ENCODE measurements around the gene GPRC6A.
A peak's percentile ranks its signal among the peaks of the same experiment; 100 is the strongest.

The GPRC6A gene, protein sequence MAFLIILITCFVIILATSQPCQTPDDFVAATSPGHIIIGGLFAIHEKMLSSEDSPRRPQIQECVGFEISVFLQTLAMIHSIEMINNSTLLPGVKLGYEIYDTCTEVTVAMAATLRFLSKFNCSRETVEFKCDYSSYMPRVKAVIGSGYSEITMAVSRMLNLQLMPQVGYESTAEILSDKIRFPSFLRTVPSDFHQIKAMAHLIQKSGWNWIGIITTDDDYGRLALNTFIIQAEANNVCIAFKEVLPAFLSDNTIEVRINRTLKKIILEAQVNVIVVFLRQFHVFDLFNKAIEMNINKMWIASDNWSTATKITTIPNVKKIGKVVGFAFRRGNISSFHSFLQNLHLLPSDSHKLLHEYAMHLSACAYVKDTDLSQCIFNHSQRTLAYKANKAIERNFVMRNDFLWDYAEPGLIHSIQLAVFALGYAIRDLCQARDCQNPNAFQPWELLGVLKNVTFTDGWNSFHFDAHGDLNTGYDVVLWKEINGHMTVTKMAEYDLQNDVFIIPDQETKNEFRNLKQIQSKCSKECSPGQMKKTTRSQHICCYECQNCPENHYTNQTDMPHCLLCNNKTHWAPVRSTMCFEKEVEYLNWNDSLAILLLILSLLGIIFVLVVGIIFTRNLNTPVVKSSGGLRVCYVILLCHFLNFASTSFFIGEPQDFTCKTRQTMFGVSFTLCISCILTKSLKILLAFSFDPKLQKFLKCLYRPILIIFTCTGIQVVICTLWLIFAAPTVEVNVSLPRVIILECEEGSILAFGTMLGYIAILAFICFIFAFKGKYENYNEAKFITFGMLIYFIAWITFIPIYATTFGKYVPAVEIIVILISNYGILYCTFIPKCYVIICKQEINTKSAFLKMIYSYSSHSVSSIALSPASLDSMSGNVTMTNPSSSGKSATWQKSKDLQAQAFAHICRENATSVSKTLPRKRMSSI

DNA sequence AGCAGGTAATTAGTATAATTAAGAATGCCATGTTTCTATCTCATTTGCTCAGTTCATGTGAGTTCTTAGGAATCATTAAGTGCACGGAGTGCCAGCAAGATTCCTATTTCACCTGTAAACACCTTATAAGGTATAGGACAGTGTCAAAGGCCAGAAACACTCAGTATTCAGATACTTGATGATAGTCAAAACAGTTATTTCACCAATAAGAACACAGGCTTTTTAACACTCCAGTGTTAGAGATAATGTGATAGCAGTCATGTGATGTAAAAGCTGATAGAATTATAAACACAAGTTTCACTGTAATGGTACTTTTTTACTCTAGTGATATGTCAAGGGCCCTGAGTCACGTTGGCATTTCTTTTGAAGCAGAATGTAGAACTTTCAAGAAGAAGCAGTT is at the start of gene GPRC6A:
Gene GPRC6A (minus strand): TSS at position 101 of the 400 bp plus-strand sequence. CDS start 70 bp downstream, at position 31.
- Histone ChIP-seq H3K9ac (ENCODE audit: low read length) (no peak within 1 kb of the TSS), H3K36me3 (ENCODE audit: control insufficient read depth, low read depth, low read length) (no peaks in the 10 kb centered on the region), H3K9me3 (ENCODE audit: control insufficient read depth, low read depth, low read length) (no peaks in the 10 kb centered on the region), H3K4me3 (ENCODE audit: low read length) (peak within 1 kb of the TSS; percentile 24), H3K4me1 (ENCODE audit: control insufficient read depth, low read depth, low read length) (peaks cover 13% of the 10 kb centered on the region), H3K27ac (ENCODE audit: low read length) (peak within 1 kb of the TSS; percentile 47), H3K27me3 (ENCODE audit: control insufficient read depth, insufficient read depth, low read length) (no peaks in the 10 kb centered on the region)

DNA sequence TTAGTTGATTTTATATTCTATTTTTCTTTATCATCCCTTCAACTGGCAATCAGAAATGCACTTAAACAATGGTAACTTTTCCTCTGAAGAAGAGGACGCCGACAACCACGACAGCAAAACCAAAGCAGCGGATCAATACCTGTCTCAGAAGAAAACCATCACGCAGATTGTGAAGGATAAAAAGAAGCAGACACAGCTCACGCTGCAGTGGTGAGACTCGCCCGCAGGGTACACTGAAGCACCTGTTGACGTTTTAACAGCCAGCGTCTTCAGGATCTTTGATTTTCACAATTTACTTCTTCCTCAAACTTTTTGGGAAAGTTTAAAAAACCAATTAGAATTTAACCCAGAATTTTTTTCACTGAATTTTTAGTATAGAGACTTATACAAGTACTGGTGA is 48.9 kb upstream of the GPRC6A start:
- Histone ChIP-seq H3K9me3 (ENCODE audit: control insufficient read depth, low read depth, low read length) (peaks cover 4% of the 10 kb centered on the region), H3K4me3 (ENCODE audit: low read length) (peak overlapping the region; percentile 74), H3K27me3 (ENCODE audit: control insufficient read depth, insufficient read depth, low read length) (peaks cover 55% of the 10 kb centered on the region), H3K4me1 (ENCODE audit: control insufficient read depth, low read depth, low read length) (no peaks in the 10 kb centered on the region), H3K36me3 (ENCODE audit: control insufficient read depth, low read depth, low read length) (no peaks in the 10 kb centered on the region), H3K9ac (ENCODE audit: low read length) (no peak overlapping the region), H3K27ac (ENCODE audit: low read length) (no peak overlapping the region)

DNA sequence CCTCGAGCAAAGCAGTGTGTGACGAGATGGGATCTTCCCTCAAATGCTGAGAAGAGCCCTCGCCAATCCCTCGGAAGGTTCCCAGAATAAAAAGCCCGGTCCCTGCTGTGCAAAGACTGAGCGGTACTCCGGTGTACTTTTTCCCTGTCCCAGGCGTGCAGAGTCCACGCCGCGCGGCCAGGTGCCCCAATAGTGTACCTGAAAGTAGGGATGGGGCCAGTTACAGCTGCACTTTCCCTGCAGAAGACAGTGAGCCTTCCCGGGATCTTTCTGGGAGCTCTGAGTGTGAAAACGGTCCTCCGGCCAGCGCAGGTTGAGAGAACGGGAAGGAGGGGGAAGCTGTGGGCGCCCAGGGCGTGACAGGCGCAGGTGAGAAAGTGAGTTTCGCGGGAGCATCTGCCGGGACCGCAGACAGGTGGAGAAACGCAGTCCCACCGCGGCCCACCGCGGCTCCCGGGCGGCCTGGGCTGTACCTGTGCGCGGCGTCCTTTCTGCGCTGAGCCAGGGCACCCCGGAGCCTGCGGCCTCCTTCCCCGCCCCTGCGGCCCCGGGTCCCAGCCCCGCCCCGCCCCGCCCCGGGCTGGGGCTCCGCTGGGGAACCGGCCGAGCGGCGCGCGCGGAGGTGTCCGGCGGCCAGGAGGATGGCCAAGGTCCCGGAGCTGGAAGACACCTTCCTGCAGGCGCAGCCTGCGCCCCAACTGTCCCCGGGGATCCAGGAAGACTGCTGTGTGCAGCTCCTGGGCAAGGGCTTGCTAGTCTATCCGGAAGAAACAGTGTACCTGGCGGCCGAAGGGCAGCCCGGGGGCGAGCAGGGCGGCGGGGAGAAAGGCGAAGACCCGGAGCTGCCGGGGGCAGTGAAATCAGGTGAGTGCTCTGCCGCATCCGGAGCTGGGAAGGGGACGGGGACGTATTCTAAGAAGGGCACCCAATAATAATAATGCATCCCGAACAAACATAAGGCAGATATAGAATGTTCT is 48.0 kb upstream of the GPRC6A start, which contains the start of gene RFX6:
Gene RFX6 (plus strand): TSS at position 608 of the 977 bp plus-strand sequence. CDS start 34 bp downstream, at position 642.
- peaks cover 6% of the 10 kb centered on the region for H3K9me3 ChIP-seq (ENCODE audit: control insufficient read depth, low read depth, low read length)
- H3K27ac ChIP-seq (ENCODE audit: low read length), result no peak within 1 kb of the TSS
- no peaks in the 10 kb centered on the region for H3K4me1 ChIP-seq (ENCODE audit: control insufficient read depth, low read depth, low read length)
- no peaks in the 10 kb centered on the region for H3K36me3 ChIP-seq (ENCODE audit: control insufficient read depth, low read depth, low read length)
- H3K4me3 ChIP-seq (ENCODE audit: low read length), result peak within 1 kb of the TSS; percentile 74
- H3K27me3 ChIP-seq (ENCODE audit: control insufficient read depth, insufficient read depth, low read length), result peaks cover 55% of the 10 kb centered on the region
- no peak within 1 kb of the TSS for H3K9ac ChIP-seq (ENCODE audit: low read length)

DNA sequence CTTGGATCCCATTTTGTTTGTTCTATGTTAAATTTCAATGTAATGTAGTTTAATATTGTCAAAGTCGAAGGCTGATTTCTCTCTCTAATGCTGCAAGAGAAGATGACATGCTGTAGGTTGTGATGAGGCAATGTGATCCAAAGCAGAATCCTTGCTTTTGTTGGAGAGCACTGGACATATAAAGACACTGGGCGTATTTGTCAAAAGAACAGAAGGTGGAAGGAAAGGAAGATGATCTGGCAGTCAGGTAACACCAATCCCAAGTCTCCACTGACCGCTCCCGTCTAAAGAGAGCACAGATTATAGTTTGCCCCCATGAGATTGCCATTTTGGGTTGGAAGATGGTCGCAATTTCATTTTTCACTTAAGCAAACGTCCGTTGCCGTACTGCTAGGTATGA is 47.2 kb upstream of the GPRC6A start:
- H3K27me3 ChIP-seq (ENCODE audit: control insufficient read depth, insufficient read depth, low read length), result peaks cover 55% of the 10 kb centered on the region
- H3K9me3 ChIP-seq (ENCODE audit: control insufficient read depth, low read depth, low read length), result peaks cover 6% of the 10 kb centered on the region
- H3K36me3 ChIP-seq (ENCODE audit: control insufficient read depth, low read depth, low read length), result no peaks in the 10 kb centered on the region
- H3K9ac ChIP-seq (ENCODE audit: low read length), result no peak overlapping the region
- no peak overlapping the region for H3K27ac ChIP-seq (ENCODE audit: low read length)
- H3K4me1 ChIP-seq (ENCODE audit: control insufficient read depth, low read depth, low read length), result no peaks in the 10 kb centered on the region
- peak overlapping the region; percentile 74 for H3K4me3 ChIP-seq (ENCODE audit: low read length)

DNA sequence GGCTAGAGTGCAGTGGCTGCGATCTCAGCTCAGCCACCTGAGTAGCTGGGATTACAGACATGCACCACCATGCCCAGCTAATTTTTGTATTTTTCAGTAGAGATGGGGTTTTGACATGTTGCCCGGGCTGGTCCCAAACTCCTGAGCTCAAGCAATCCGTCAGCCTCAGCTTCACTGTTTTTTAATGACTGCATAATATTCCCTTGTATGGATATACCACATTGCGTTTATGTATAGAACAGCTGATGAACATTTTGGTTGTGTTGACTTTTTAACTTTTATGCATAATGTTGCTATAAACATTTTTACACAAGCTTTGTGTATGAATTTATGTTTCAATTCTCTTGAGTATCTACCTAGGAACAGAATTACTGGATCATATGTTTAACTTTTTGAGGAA is 43.9 kb upstream of the GPRC6A start:
- Histone ChIP-seq H3K9me3 (ENCODE audit: control insufficient read depth, low read depth, low read length) (peaks cover 6% of the 10 kb centered on the region), H3K9ac (ENCODE audit: low read length) (no peak overlapping the region), H3K4me3 (ENCODE audit: low read length) (no peak overlapping the region), H3K4me1 (ENCODE audit: control insufficient read depth, low read depth, low read length) (no peaks in the 10 kb centered on the region), H3K27ac (ENCODE audit: low read length) (no peak overlapping the region), H3K36me3 (ENCODE audit: control insufficient read depth, low read depth, low read length) (no peaks in the 10 kb centered on the region), H3K27me3 (ENCODE audit: control insufficient read depth, insufficient read depth, low read length) (peaks cover 40% of the 10 kb centered on the region)

DNA sequence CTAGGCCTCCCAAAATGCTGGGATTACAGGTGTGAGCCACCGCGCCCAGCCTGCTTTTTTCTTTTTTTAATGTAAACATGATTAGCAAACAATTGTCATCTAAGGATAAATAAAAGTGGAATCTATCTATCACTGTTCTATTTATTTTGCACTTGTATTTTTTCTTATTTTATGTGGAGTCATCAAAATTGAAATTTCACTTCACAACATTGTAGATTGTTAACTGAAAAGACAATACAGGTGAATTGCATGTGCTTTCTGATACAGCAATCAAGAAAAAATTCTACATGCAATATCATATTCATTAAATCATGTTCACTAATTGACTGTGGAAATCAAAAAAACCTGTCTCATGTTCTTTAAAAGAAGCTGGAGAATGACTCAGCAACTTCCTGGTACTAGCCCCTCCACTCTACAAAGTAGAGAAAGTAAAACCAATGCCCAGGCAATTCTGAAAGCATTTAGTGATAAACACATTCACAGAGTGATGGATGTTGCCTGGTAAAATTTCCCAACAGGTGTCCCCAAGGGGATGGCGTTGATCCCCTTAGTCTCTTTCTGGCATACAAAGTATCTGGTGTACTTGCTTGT is 37.5 kb upstream of the GPRC6A start:
- H3K27ac ChIP-seq (ENCODE audit: low read length), result no peak overlapping the region

DNA sequence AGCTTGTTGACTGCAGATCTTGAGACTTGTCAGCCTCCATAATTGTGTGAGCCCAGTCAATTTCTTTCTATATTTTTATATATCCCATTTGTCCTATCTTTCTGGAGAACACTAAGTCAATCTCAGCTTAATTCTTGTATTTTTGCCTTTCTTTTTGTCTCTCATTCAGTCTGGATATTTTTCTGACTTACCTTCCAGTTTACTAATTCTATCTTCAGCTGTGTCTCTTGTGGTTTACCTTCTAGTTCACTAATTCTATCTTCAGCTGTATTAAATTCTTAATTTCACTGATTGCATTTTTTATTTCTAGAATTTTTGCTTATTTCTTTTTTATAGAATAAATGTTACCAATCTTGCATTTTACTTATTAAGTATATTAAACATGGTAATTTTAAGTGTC is 30.4 kb upstream of the GPRC6A start:
- Histone ChIP-seq H3K4me3 (ENCODE audit: low read length) (no peak overlapping the region), H3K9ac (ENCODE audit: low read length) (no peak overlapping the region), H3K9me3 (ENCODE audit: control insufficient read depth, low read depth, low read length) (peaks cover 26% of the 10 kb centered on the region), H3K27me3 (ENCODE audit: control insufficient read depth, insufficient read depth, low read length) (no peaks in the 10 kb centered on the region), H3K27ac (ENCODE audit: low read length) (no peak overlapping the region), H3K36me3 (ENCODE audit: control insufficient read depth, low read depth, low read length) (no peaks in the 10 kb centered on the region), H3K4me1 (ENCODE audit: control insufficient read depth, low read depth, low read length) (no peaks in the 10 kb centered on the region)

More for the DNA sequence above, 37.5 kb upstream of the GPRC6A start:
- no peaks in the 10 kb centered on the region for H3K27me3 ChIP-seq (ENCODE audit: control insufficient read depth, insufficient read depth, low read length)
- no peaks in the 10 kb centered on the region for H3K36me3 ChIP-seq (ENCODE audit: control insufficient read depth, low read depth, low read length)
- H3K4me3 ChIP-seq (ENCODE audit: low read length), result no peak overlapping the region
- no peaks in the 10 kb centered on the region for H3K9me3 ChIP-seq (ENCODE audit: control insufficient read depth, low read depth, low read length)
- no peak overlapping the region for H3K9ac ChIP-seq (ENCODE audit: low read length)
- H3K4me1 ChIP-seq (ENCODE audit: control insufficient read depth, low read depth, low read length), result peaks cover 6% of the 10 kb centered on the region

DNA sequence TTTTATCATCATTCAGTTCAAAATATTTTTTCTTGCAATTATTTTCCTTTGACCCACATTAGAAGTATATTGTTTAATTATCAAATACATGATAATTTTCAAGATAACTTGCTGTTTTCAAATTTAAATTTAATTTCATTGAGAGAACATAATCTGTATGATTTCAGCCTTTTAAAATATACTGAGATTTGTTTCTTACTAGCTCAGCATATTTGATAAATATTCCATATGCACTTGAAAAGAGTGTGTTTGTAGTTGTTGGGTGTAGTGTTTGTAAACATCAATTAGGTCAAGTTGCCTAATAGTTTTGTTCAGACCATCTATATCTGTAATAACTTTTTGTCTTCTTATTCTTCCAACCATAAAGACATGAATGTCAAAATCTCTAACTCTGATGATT is 29.2 kb upstream of the GPRC6A start:
- Histone ChIP-seq H3K27me3 (ENCODE audit: control insufficient read depth, insufficient read depth, low read length) (no peaks in the 10 kb centered on the region), H3K4me1 (ENCODE audit: control insufficient read depth, low read depth, low read length) (no peaks in the 10 kb centered on the region), H3K36me3 (ENCODE audit: control insufficient read depth, low read depth, low read length) (no peaks in the 10 kb centered on the region), H3K9ac (ENCODE audit: low read length) (no peak overlapping the region), H3K4me3 (ENCODE audit: low read length) (no peak overlapping the region), H3K27ac (ENCODE audit: low read length) (no peak overlapping the region), H3K9me3 (ENCODE audit: control insufficient read depth, low read depth, low read length) (peaks cover 26% of the 10 kb centered on the region)

DNA sequence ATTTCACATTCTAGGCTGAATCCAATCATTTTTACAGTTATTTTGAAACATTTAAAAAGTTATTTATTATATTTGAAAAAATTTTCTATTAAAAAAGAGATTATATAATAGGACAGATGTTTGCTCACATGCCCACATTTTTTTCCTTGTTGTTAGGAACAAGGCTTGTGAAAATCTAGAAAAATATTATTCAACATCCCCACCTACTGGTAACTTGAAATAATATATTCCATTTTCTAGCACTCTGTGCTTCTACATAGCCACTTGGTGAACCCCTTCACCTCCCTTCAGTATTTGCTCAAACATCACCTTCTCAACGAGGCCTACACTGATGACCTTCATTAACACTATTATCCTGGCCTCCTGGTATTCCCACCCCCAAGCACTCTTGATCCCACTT is 18.3 kb upstream of the GPRC6A start:
- H3K4me1 ChIP-seq (ENCODE audit: control insufficient read depth, low read depth, low read length), result no peaks in the 10 kb centered on the region
- H3K9ac ChIP-seq (ENCODE audit: low read length), result no peak overlapping the region
- H3K27me3 ChIP-seq (ENCODE audit: control insufficient read depth, insufficient read depth, low read length), result no peaks in the 10 kb centered on the region
- no peaks in the 10 kb centered on the region for H3K36me3 ChIP-seq (ENCODE audit: control insufficient read depth, low read depth, low read length)
- H3K27ac ChIP-seq (ENCODE audit: low read length), result no peak overlapping the region
- no peak overlapping the region for H3K4me3 ChIP-seq (ENCODE audit: low read length)
- H3K9me3 ChIP-seq (ENCODE audit: control insufficient read depth, low read depth, low read length), result no peaks in the 10 kb centered on the region

DNA sequence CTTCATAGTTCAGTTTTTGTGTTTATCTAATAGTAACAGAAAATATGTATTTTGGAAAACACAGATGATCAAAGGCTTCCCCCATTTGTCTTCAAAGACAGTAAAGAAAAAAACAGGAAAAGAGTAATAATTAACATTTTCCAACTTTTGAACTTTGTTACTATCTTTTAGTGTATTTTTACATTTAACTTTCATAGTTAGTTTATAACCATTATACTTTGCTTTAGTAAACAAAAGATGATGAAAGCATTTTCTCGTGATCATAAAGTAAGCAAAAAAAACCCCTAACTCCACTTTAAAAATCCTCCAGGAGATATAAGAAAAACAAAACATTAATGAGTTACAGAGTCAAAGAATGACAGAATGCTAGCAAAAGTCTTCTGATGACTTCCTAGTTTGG is 13.6 kb upstream of the GPRC6A start:
- Histone ChIP-seq H3K27me3 (ENCODE audit: control insufficient read depth, insufficient read depth, low read length) (no peaks in the 10 kb centered on the region), H3K36me3 (ENCODE audit: control insufficient read depth, low read depth, low read length) (no peaks in the 10 kb centered on the region), H3K4me1 (ENCODE audit: control insufficient read depth, low read depth, low read length) (no peaks in the 10 kb centered on the region), H3K4me3 (ENCODE audit: low read length) (no peak overlapping the region), H3K9ac (ENCODE audit: low read length) (no peak overlapping the region), H3K9me3 (ENCODE audit: control insufficient read depth, low read depth, low read length) (no peaks in the 10 kb centered on the region), H3K27ac (ENCODE audit: low read length) (no peak overlapping the region)
